ENCODE data around the gene RAI14.

DNA sequence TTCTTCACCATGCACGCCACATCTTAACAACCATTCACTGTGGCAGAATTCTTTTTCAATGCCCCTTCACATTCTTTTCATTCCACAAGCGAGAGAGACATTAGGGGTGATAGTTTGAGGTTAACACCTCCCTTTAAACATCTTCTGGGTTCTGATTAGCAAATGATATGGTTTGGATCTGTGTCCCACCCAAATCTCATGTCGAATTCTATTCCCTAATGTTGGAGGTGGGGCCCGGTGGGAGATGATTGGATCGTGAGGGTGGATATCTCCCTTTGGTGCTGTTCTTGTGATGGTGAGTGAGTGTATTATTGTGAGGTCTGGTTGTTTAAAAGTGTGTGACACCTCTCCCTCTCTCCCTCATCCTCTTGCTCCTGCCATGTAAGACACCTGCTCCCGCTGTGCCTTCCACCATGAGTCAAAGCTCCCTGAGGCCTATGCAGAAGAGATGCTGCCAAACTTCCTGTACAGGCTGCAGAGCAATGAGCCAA is 46.1 kb upstream of the RAI14 start:
- TF ChIP-seq POLR2A (IDR thresholded peaks at IDR 0.05; ENCODE audit: low read depth, low read length) = no peak
- TF ChIP-seq TAF1 (IDR thresholded peaks at IDR 0.05; ENCODE audit: borderline replicate concordance, low read depth, low read length) = no peak
- TF ChIP-seq POLR2AphosphoS5 (IDR thresholded peaks at IDR 0.05; ENCODE audit: low read depth, low read length) = no peak

All from GM12892 (cell line).